ENCODE results near the gene SND1. TPM values are rescaled to one million over a fixed set of nuclear protein-coding genes. Genes with fewer than 3 reads are reported as not detected.

Gene SND1
- total RNA-seq, 1 donor = 202 TPM

DNA sequence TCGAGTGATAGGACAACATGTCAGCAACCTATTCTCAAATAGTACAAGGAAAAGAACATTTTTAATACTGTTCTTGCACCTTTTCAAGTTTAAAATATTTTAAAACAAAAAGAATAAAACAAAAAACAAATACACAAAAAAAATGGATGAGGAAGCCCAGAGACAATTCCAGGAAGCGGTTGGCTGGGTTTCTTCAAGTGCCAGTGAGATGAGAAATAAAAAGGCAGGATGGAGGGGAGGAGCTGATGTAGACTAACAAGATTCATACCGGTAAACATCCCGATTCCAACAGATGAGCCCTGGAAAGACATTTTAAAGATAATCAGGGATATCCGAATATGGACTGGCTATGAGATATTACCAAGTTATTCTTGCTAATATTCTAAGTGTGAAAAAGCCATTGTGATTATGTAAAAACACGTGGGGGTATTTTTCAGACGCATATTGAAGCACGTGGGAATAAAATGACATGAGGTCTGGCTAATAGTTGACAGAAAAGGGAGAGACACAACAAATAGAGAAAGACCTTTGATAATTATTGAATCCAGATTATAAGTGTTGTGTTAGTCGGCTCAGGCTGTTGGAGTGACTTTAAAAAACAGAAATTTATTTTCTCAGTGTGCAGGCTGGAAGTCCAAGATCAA, 480.6 kb downstream of the SND1 start:
- H3K4me3 ChIP-seq (ENCODE audit: low read depth, low read length) = no peak overlapping the region
- no peak for DNase-seq (ENCODE audit: low read depth)
- TF ChIP-seq, protein P1, sequence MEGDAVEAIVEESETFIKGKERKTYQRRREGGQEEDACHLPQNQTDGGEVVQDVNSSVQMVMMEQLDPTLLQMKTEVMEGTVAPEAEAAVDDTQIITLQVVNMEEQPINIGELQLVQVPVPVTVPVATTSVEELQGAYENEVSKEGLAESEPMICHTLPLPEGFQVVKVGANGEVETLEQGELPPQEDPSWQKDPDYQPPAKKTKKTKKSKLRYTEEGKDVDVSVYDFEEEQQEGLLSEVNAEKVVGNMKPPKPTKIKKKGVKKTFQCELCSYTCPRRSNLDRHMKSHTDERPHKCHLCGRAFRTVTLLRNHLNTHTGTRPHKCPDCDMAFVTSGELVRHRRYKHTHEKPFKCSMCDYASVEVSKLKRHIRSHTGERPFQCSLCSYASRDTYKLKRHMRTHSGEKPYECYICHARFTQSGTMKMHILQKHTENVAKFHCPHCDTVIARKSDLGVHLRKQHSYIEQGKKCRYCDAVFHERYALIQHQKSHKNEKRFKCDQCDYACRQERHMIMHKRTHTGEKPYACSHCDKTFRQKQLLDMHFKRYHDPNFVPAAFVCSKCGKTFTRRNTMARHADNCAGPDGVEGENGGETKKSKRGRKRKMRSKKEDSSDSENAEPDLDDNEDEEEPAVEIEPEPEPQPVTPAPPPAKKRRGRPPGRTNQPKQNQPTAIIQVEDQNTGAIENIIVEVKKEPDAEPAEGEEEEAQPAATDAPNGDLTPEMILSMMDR (IDR thresholded peaks at IDR 0.05; ENCODE audit: insufficient read depth, low read length) = no peak

DNA sequence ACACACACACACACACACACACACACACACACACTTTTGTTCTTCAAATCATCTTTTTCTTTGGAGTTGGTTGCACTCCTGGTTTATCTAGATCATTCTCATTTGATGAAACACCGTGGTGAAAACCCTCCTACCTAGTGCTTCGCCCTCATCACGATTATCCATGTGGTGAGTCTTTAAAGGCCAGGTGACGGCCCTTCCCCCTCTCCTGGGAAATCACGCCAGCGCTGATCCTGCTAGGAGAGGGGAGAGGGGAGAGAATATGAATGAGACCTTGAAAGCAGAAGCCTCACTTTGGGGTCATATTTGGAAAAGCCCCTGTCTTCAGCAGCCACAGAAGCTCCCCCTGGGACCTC, 483.1 kb downstream of the SND1 start:
- DNase-seq (ENCODE audit: low read depth) = peak; percentile 6
- TF ChIP-seq, protein P1 (IDR thresholded peaks at IDR 0.05; ENCODE audit: insufficient read depth, low read length) = no peak
- peak overlapping the region; percentile 69 for H3K4me3 ChIP-seq (ENCODE audit: low read depth, low read length)

DNA sequence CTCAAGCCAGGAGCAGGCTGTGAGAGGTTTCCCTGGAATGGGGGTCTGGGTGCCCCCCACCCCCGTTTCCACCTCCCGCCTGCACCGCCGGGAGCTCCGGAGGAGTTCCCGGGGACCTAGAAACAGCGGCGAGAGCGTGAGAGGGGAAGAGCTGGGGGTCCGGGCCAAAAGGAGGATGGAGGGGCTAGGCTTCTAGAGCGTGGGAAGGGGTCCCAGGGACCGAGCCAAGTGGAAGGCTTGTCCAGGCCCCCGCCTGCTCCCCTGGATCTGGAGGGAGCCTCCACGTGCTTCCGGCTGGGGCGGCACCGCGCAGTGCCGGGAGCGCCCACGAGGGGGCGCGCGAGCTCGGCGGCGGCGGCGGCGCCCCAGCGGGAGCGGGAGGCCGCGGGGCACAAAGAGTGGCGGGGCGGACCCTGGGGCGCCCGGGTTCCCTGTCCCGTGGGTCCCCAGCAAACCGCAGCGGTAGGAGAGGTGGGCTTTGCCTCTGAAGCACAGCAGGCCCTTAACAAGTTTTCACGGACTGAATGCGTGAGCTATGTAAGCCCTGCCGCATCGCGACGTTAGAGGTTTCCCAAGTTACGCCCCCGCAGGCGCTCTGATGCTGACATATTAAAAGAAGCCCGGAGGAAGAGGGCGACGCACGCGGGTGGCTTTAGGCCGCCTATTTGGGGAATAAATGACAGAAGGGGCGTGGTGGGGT, 483.7 kb downstream of the SND1 start:
- TF ChIP-seq, protein P1 (IDR thresholded peaks at IDR 0.05; ENCODE audit: insufficient read depth, low read length) = peak; percentile 65
- H3K4me3 ChIP-seq (ENCODE audit: low read depth, low read length) = peak overlapping the region; percentile 69
- DNase-seq (ENCODE audit: low read depth) = peak; percentile 48

DNA sequence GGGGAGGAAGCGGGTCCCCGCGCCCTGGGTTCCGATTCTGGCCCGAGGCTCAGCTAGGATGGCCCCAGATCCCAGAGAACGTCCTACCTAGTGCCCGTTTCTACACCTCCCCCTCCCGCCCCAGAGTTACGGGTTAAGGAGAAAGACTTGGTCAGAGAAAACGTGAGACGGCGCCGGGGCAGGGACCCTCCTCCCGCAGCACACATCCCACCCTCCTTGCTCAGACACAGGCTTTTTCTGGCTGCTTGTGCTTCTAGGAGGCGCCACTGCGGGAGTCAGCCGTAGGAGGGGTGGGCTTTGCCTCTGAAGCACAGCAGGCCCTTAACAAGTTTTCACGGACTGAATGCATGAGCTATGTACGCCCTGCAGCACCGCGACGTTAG, 484.2 kb downstream of the SND1 start:
- no peak for DNase-seq (ENCODE audit: low read depth)
- TF ChIP-seq, protein P1 (IDR thresholded peaks at IDR 0.05; ENCODE audit: insufficient read depth, low read length) = peak; percentile 5
- peak overlapping the region; percentile 69 for H3K4me3 ChIP-seq (ENCODE audit: low read depth, low read length)

DNA sequence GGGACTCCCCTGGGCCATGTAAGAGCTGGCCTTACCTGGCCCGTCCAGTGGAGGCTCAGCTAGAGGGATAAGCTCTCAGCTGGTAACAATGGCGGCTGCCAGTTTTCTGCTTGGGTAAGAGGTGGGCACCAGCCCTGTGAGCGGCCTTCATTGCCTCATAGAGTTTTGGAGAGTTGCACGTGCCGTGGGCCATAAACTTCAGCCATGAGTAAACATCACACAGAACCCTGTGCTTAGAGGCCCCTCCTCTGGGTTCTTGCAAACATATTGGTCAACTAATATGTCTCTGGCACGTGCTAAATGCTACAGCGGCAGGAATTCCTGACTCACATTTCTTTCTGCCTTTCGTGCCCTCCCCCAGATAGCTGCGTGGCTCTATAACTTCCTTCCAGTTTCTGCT, 485.2 kb downstream of the SND1 start:
- TF ChIP-seq, protein P1 (IDR thresholded peaks at IDR 0.05; ENCODE audit: insufficient read depth, low read length) = no peak

DNA sequence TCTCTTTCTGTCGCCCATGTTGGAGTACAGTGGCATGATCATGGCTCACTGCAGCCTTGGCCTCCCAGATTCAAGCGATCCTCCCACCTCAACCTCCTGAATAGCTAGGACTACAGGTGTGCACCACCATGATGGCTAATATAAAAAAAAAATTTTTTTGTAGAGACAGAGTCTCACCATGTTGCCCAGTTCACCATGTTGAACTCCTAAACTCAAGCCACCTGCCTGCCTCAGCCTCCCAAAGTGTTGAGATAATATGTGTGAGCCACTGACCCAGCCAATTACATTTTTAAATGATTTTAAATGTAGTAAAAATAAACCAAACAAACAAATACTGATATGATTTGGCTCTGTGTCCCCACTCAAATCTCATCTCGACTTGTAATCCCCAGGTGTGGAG, 487.4 kb downstream of the SND1 start:
- no peak for DNase-seq (ENCODE audit: low read depth)
- H3K4me3 ChIP-seq (ENCODE audit: low read depth, low read length) = no peak overlapping the region
- TF ChIP-seq, protein P1 (IDR thresholded peaks at IDR 0.05; ENCODE audit: insufficient read depth, low read length) = no peak

More for the DNA sequence above, 485.2 kb downstream of the SND1 start:
- peak; percentile 14 for DNase-seq (ENCODE audit: low read depth)
- H3K4me3 ChIP-seq (ENCODE audit: low read depth, low read length) = no peak overlapping the region
